ENCODE measurements around the gene SDC1. TPM values are rescaled to one million over a fixed set of nuclear protein-coding genes. Genes with fewer than 3 reads are reported as not detected.
"Not testable (repeated sequence)": the region's sequence is repeated elsewhere in the genome, so short reads cannot be mapped to it uniquely, and the experiment has no call there.

The SDC1 gene
- total and polyA plus RNA-seq, 2 experiments from 2014 or later: 92.3 to 107 TPM

- DNase-seq (ENCODE audit: low spot score): peak; percentile 34
- H3K9me2 ChIP-seq (replicated peaks; ENCODE audit: insufficient read depth): no peaks in the 10 kb centered on the region
- no peaks in the 10 kb centered on the region for H3K9me3 ChIP-seq (ENCODE audit: low read depth)
- H3K27ac ChIP-seq: peak overlapping the region; percentile 54
- peaks cover 28% of the 10 kb centered on the region for H3K4me1 ChIP-seq (ENCODE audit: insufficient read depth)
- no peaks in the 10 kb centered on the region for H4K20me1 ChIP-seq (ENCODE audit: insufficient read depth, poor library complexity, severe bottlenecking)
- no peak overlapping the region for H3K4me3 ChIP-seq
- WGBS (ENCODE audit: low lambda C conversion rate, missing lambda C conversion rate): 53% methylated on average over 16 of the region's 16 CpGs
- no peaks in the 10 kb centered on the region for H3K27me3 ChIP-seq
- H3K79me2 ChIP-seq: no peaks in the 10 kb centered on the region
- peak overlapping the region; percentile 28 for H3K4me2 ChIP-seq
- H3K36me3 ChIP-seq (replicated peaks; ENCODE audit: insufficient read depth, low read depth): no peaks in the 10 kb centered on the region
- H2AFZ ChIP-seq: no peak overlapping the region
- TF ChIP-seq CTCF (IDR thresholded peaks at IDR 0.05; ENCODE audit: poor library complexity) (no peak), EZH2 (IDR thresholded peaks at IDR 0.05; ENCODE audit: borderline replicate concordance) (no peak), EZH2phosphoT487 (IDR thresholded peaks at IDR 0.05; ENCODE audit: low read depth, severe bottlenecking, unreplicated experiment) (no peak)
Measured at GRCh38 chr2:20196657-20197161, 28.2 kb downstream of the SDC1 start.

- Histone ChIP-seq H3K4me3 (no peak overlapping the region), H2AFZ (no peak overlapping the region), H4K20me1 (ENCODE audit: insufficient read depth, poor library complexity, severe bottlenecking) (no peaks in the 10 kb centered on the region), H3K9me3 (ENCODE audit: low read depth) (no peaks in the 10 kb centered on the region), H3K27me3 (no peaks in the 10 kb centered on the region), H3K36me3 (replicated peaks; ENCODE audit: insufficient read depth, low read depth) (no peaks in the 10 kb centered on the region), H3K27ac (peak overlapping the region; percentile 54), H3K4me2 (peak overlapping the region; percentile 30), H3K9me2 (replicated peaks; ENCODE audit: insufficient read depth) (no peaks in the 10 kb centered on the region), H3K79me2 (no peaks in the 10 kb centered on the region), H3K4me1 (ENCODE audit: insufficient read depth) (peaks cover 33% of the 10 kb centered on the region)
- WGBS (ENCODE audit: low lambda C conversion rate, missing lambda C conversion rate): 76% methylated on average over 7 of the region's 7 CpGs
- no peak for TF ChIP-seq EZH2phosphoT487 (IDR thresholded peaks at IDR 0.05; ENCODE audit: low read depth, severe bottlenecking, unreplicated experiment)
- TF ChIP-seq EZH2 (IDR thresholded peaks at IDR 0.05; ENCODE audit: borderline replicate concordance): no peak
- TF ChIP-seq CTCF (IDR thresholded peaks at IDR 0.05; ENCODE audit: poor library complexity): no peak
- peak; percentile 56 for DNase-seq (ENCODE audit: low spot score)
Measured at GRCh38 chr2:20196053-20196656, 28.8 kb downstream of the SDC1 start.

- H3K4me3 ChIP-seq: no peak overlapping the region
Measured at GRCh38 chr2:20195431-20196033, 29.4 kb downstream of the SDC1 start.

GRCh38 chr2:20195016-20195411 lies 29.9 kb downstream of the SDC1 start:
- H3K4me1 ChIP-seq (ENCODE audit: insufficient read depth): peaks cover 38% of the 10 kb centered on the region
- H3K4me2 ChIP-seq; H3K27me3 ChIP-seq; H3K79me2 ChIP-seq; H3K4me3 ChIP-seq; H3K9me3 ChIP-seq (ENCODE audit: low read depth); H3K36me3 ChIP-seq (replicated peaks; ENCODE audit: insufficient read depth, low read depth); H3K9me2 ChIP-seq (replicated peaks; ENCODE audit: insufficient read depth); H3K27ac ChIP-seq; H4K20me1 ChIP-seq (ENCODE audit: insufficient read depth, poor library complexity, severe bottlenecking); H2AFZ ChIP-seq; DNase-seq (ENCODE audit: low spot score): not testable (repeated sequence)
- 88% methylated on average over 8 of the region's 8 CpGs for WGBS (ENCODE audit: low lambda C conversion rate, missing lambda C conversion rate)

More at GRCh38 chr2:20195431-20196033, 29.4 kb downstream of the SDC1 start:
- Histone ChIP-seq H3K36me3 (replicated peaks; ENCODE audit: insufficient read depth, low read depth) (no peaks in the 10 kb centered on the region), H3K9me3 (ENCODE audit: low read depth) (no peaks in the 10 kb centered on the region), H3K9me2 (replicated peaks; ENCODE audit: insufficient read depth) (no peaks in the 10 kb centered on the region), H2AFZ (no peak overlapping the region), H4K20me1 (ENCODE audit: insufficient read depth, poor library complexity, severe bottlenecking) (no peaks in the 10 kb centered on the region), H3K4me1 (ENCODE audit: insufficient read depth) (peaks cover 38% of the 10 kb centered on the region), H3K79me2 (no peaks in the 10 kb centered on the region), H3K27ac (peak overlapping the region; percentile 41), H3K4me2 (peak overlapping the region; percentile 30), H3K27me3 (no peaks in the 10 kb centered on the region)
- DNase-seq (ENCODE audit: low spot score): no peak
- 88% methylated on average over 12 of the region's 12 CpGs for WGBS (ENCODE audit: low lambda C conversion rate, missing lambda C conversion rate)
- no peak for TF ChIP-seq CTCF (IDR thresholded peaks at IDR 0.05; ENCODE audit: poor library complexity)
- no peak for TF ChIP-seq EZH2 (IDR thresholded peaks at IDR 0.05; ENCODE audit: borderline replicate concordance)
- TF ChIP-seq EZH2phosphoT487 (IDR thresholded peaks at IDR 0.05; ENCODE audit: low read depth, severe bottlenecking, unreplicated experiment): no peak
